Measurements from ENCODE around the gene TIGD3. TPM values are rescaled to one million over a fixed set of nuclear protein-coding genes. Genes with fewer than 3 reads are reported as not detected.

The TIGD3 gene
- total RNA-seq, 1 donor from 2014 or later = 5.3 TPM

DNA sequence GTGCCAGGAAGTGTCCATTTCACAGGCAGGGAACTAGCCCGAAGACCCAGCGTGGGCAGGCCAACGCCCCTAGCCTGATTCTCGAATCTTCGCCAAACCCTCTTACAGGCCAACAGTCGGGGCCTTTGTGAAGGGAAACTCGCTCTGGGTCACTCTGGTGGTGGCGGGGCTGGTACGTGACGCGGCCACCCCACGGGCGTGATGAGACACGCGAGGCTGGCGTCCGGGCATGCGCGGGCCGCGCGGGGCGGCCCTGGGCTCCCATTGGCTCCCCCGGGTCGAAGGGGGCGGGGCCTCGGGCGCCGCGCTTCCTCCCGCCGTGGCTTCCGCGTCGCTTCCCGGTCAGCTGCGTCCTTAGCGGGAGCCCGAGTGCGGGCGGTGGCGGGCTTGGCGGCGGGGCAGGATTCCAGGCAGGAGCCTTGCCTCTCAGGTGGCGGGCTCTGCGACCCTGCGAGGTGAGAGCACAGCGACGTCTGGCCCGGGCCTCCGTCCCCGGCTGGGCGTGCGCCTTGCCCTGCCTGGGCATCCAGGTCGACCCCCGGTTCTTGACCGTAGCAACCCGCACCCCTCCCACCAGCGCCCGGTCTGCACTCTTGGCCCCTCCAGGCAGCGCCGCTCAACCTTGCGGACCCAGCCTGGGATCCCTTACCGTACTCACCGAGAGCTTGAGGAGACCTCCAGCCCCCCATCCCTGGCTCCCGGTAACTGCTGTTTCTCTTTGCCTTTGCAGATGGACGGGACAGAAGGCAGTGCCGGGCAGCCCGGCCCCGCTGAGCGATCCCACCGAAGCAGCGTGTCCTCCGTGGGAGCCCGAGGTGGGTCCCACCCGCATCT lies 32.0 kb downstream of the TIGD3 start, which contains the start of gene FRMD8:
Gene FRMD8, plus strand, starts transcription at position 331 of the 834 bp plus-strand sequence. Its CDS starts 400 bp downstream, at position 731.
- FAIRE-seq (no peak), DNase-seq (ENCODE audit: low spot score in 2 of 2) (peak; percentile 95 to 97)

DNA sequence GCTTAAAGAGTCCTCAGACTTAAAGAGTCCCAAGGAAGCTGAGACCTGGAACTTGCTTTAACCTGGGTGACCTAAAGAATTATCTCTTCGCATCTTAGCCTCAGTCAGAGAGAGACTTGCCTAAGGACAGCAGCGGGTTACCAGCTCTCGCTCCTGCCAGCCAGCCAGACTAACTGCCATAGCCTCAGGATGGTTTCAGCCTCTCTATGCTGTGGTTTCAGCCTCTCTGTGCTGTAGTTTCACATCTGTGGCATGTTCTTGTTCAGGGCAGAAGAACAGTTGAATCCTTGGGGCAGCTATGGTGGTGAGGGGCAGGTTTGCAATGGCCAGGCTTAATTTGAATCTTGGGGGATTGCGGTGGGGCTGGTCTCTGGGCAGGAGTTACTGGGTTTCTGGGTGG lies 34.2 kb downstream of the TIGD3 start:
- no peak for DNase-seq (ENCODE audit: low spot score in 2 of 2)
- FAIRE-seq = no peak

DNA sequence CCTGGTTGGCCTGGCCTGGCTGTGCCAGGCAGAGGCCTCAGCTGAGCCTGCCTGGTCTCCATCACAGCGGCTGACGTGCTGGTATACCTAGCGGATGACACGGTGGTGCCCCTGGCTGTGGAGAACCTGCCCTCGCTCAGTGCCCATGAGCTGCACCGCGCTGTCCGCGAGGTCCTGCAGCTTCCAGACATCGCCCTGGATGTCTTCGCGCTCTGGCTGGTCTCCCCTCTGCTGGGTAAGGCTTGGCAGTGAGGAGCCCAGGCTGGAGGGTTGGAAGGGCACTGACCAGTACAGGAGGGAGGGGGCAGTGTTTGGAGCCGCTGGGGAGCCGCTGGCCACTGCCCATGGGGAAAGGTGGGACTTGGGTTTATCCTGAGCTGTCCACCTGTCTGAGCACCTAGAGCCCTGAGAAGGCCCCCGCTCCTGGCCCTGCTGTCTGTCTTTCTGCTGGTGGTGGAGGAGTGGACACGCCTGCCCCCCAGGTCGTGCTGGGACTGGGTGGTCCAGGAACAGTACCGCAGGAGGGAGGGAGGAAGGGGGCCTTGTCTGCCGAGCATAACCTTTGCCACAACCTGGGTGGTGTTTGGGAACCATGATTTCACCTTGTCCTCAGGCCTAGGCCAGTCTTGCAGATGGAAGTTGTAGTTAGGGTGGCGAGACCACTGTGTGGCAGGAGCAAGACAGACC lies 34.9 kb downstream of the TIGD3 start:
- FAIRE-seq (no peak), DNase-seq (ENCODE audit: low spot score in 2 of 2) (no peak)

DNA sequence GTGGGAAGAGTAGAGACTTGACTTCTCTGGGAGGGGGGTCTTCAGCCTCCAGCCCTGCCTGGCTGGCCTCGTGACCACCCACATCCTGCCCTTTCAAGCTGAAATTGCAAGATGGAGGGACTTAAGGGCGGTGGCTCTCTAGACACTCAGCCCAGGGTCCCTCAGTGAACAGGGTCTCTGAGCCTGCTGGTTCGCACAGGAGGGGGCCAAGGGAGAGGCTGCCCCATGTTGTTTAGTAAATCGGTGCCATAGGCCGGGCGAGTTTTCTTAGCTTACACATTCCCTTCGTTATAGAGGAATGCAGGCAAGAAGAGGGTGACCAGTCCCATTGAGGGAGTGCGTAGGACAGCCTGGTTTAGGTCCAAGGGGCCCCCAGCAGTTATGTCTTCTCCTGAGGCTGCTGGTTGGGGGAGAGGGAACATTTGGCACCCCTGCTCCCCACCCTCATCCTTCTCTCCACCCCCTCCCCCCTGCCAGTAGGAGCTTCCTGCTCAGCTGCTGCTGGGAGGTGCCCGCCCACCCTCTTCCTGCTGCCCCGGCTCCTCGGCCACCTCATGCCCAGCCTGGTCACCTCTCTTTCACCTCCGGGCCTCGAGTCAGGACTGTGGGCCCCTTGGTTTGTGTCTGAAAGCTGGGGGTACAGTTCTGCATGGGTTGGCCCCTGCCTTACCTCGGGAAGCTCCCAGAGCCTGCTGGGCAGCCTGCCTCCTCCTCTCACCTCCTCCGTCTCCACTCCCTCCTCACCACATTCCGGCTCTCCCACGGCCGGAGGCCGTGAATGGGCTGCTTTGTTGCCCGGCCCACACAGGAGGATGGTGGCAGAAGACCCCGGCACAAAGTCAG lies 35.8 kb downstream of the TIGD3 start:
- FAIRE-seq (no peak), DNase-seq (ENCODE audit: low spot score in 2 of 2) (peak in 1 of 2 donors; percentile 62)

DNA sequence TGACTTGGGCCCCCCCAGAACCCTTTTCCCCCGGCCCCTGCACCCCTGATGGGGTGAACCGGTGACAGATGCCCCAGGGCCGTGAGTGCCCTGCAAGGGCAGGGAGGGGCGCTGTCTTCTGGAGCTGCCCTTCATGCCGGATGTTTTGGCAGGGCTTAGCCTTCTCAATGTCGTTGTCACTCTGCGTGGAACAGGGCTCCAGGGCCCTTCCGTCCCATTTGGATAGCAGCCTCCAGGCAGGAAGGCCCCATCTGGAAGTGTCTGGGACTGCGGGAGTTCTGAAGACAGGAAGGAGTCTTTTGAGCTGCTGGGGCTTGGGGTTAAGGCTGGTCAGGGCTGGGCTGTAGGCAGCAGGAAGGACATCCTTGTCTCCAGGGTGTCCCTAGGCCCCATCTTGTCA lies 36.4 kb downstream of the TIGD3 start:
- DNase-seq (ENCODE audit: low spot score in 2 of 2) (peak in 1 of 2 donors; percentile 51), FAIRE-seq (no peak)

DNA sequence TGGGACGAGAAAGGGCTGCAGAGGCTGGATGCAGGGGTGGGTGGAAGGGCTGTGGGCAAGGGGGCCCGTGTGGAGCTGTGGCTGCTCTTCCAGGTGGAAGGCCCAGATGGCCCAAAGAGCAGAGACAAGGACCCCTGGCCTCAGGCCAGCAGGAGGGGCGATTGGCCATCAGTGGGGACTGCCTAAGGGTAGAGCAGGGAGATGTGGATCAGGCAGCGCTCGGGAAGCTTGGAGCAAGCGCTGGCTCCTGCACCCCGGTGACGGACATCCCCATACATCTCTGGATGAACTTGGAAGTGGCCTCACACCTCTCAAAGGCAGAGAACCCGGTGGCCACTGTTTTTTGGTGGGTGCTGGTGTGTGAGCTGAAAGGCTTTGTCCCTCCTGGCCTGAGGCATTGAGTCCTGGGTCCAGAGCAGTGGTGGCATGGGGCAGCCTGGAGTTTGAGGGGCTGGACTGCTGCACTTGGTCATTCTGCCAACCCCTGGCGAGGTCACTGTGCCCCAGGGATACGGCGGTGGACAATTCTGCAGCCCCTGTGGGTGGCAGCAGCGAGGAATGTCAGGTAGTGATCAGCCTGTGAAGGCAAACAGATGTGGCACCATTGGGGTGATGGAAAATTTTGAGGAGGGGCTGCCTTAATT lies 37.8 kb downstream of the TIGD3 start:
- FAIRE-seq = no peak
- DNase-seq (ENCODE audit: low spot score in 2 of 2) = no peak

DNA sequence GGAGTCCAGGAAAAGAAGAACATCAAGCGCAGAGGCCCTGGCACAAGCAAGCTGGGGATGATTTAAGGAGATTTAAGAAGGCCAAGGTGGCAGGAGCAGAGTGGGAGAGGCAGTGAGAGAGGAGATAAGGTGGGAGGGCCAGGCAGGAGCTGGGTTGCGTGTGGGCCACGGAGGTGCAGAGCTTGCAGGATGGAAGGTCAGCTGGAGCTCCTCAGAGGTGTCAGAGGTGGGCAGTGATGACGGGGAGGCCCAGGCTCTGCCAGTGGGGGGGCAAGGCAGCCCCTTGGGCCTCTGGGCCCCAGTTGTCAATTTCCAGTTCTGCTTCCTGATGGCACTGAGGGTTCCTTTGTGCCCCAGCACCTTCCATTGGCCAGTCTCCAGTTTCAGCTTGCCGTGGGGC lies 38.3 kb downstream of the TIGD3 start:
- no peak for FAIRE-seq
- DNase-seq (ENCODE audit: low spot score in 2 of 2) = peak in 1 of 2 donors; percentile 6

DNA sequence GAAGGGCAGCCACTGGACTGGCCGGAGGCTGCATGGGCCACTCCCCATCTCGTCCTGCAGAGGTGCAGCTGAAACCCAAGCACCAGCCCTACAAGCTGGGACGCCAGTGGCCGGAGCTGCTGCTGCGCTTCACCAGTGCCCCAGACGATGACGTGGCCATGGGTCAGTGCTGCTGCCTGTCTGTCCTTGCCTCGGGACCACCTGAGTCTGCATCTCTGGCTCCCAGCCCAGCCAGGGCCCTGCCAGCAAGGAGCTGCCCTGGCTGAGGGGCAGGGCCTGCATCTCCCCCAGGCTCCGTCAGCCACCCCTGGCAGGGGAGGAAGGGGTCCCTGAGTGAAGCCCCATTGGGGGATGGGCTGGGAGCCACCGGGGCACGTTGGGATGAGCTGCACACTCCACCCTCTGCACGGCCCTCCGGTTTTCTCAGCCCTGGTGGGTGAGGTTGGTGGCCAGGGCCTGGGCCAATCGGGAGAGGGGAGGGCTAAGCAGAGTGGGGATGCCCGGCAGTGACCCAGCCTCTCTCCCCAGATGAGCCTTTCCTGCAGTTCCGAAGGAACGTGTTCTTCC lies 39.0 kb downstream of the TIGD3 start:
- FAIRE-seq (no peak), DNase-seq (ENCODE audit: low spot score in 2 of 2) (peak in 1 of 2 donors; percentile 8)

DNA sequence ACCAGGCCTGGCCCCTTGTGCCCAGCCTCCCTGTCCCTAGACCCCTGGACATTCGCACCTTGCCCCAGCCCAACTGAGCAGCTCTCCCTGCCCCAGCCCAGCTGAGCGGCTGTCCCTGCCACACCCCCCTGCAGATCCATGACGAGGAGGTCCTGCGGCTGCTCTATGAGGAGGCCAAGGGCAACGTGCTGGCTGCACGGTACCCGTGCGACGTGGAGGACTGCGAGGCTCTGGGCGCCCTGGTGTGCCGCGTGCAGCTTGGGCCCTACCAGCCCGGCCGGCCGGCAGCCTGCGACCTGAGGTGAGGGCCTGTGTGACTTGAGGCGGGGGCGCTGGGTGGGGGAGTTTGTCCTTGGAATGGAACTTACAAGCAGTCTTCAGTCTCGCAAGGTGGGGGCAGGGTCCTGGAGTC lies 39.6 kb downstream of the TIGD3 start:
- DNase-seq (ENCODE audit: low spot score in 2 of 2) (no peak), FAIRE-seq (no peak)

DNA sequence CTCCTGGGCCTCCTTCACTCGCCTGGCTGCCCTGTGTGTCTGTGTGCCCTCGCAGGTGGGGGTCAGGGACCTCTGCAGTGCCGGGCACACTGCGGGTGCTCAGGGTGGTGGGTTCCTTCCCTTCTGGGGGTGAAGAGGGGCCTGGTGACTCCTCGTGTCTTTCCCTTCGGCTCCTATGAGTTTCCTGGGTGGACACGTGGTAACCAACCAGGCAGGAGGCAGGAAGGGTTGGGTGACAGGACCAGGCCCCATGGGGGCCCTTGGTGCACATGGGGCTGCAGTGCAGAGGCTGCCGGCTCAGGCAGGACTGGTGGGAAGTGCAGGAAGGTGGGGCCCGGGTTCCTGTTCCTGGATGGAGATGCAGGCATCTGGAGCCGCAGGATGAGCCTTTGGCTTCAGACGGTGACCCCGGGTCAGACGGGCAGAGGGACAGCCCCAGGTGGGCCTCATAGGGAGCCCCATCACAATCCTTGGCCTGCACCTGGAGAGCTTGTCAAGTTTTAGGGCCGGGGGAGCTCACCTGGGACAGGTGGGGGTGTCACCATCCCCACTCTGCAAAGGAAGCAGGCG lies 41.5 kb downstream of the TIGD3 start:
- FAIRE-seq (no peak), DNase-seq (ENCODE audit: low spot score in 2 of 2) (peak in 1 of 2 donors; percentile 9)

DNA sequence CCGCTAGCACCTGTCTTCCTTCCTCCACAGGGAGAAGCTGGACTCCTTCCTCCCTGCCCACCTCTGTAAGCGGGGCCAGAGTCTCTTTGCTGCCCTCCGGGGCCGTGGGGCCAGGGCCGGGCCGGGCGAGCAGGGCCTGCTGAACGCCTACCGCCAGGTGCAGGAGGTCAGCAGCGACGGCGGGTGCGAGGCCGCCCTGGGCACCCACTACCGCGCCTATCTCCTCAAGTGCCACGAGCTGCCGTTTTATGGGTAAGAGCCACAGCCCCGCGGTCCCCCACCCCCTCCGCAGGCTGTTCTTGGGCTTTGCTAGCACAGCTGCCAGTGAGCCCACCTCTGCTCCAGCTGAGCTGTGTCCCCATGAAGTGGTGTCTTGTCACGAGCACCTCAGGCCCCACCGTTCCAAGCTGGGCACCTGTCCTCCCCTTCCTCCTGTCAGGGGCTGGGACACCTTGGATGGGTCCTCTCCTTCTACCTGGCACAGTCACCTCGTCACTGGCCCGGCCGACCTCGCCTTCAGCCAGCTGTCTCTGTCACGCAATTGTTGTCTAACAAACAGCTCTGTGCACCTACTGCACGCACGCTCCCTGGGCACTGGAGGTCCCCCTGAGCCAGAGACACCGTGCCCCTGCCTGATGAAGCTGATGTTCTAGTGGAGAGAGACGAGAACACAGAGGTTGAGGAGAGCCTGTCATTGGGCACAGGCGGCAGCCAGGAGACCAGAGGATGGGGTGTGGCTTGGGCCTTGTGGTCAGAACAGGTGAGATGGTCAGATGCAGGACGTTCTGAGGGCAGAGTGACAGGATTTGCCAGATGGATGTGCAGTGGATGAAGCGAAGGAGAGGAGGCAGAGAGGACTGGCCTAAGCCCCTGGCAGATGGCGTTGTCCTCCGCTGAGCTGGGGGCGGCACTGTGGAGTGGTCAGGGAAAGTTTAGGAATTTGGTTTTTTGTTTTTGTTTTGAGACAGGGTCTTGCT lies 42.5 kb downstream of the TIGD3 start:
- peak in 1 of 2 donors; percentile 5 for DNase-seq (ENCODE audit: low spot score in 2 of 2)
- FAIRE-seq = no peak

DNA sequence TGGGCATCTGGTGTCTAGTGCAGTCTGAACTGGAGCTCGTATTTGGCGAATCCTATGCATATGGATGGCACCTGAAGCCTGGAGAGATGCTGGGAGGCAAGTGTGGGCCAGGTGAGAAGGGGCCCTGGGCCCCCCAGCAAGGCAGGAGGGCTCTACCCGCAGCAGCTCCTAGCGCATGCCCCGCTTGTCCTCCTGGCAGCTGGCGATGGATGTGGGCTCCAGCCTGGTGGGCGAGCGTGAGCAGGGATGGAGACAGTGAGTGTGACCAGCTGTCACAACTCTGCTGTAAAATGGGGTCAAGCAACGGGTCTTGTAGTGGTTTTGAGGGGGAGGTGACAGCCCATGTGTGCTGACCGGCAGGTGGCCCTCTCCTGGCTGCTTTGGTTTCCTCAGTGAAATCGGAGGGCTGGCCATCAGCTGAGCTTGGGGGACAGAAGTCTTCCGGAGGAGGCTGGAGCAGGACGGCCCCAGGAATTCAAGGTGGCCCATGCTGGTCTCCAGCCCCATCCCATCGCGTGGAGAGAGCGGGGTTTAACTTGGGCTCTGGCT lies 43.9 kb downstream of the TIGD3 start:
- no peak for FAIRE-seq

DNA sequence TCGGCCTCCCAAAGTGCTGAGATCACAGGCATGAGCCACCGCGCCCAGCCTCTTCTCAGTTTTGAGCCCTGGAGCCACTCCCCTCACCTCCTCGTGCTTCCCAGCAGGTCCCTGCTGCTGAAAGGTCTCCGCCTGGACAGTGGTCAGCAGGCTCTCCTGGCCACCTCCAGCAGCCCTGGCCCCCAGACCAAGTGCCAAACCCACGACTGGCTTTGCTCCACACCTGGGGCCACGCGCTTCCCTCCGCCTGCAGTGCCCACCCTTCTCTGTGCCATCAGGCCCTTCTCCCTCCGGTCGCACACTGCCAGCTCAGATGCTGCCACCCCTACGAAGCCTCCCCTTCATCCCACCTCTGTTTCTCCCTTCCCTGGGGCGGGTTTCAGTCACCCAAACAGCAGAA lies 44.7 kb downstream of the TIGD3 start:
- no peak for DNase-seq (ENCODE audit: low spot score in 2 of 2)
- no peak for FAIRE-seq

More for the DNA sequence above, 43.9 kb downstream of the TIGD3 start:
- peak in 1 of 2 donors; percentile 22 for DNase-seq (ENCODE audit: low spot score in 2 of 2)

DNA sequence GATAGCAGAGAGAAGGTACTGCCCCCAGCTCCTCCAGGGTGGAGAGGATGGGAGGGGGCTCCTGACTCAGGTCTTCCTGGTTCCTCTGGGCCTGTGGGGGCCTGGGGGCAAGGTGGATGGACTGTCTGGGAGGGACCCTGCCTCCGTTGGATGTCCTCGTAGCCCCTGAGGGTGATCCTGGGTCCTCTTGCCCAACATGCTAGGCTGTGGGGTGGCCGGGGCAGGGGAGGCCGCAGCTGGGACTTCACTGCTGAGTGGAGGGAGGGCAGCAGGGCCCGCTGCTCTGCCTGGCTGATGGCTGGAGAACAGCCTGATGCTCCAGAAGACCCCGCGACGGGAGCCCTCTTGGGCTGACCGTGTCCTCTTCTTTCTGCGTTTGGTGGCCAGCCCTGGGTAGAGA lies 45.3 kb downstream of the TIGD3 start:
- no peak for DNase-seq (ENCODE audit: low spot score in 2 of 2)
- FAIRE-seq = no peak

DNA sequence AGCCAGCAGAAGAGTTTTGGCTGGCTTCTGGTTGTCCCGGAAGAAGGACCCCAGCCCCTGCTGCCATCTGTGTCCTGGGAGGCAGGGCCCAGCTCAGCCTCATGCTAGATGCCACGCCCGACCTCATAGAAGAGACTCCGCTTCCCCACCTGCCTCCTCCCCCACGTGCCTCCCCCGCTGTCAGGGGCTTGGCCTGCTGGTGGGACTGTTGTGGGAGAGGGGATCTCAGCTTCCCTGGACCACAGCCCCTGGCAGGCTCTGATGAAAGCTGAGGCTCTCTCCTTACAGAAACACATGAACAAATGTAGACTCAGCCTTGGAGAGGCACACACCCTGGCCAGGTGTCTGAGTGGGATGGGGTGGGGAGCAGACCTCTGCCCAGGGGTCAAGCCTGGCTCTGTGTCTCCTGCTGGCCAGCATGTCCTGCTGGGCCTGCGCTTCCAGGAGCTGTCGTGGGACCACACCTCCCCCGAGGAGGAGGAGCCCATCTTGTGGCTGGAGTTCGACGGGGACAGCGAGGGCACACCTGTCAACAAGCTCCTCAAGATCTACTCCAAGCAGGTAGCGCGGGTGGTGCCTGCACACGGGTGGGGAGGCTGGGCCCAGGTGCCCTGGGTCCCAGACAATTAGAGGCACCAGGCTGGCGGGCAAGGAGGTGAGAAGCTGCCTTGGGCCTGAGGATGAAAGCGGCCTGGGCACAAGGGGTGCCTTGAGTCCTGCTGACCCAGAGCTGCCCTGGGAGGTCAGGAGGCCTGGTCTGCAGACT lies 45.9 kb downstream of the TIGD3 start:
- no peak for DNase-seq (ENCODE audit: low spot score in 2 of 2)
- FAIRE-seq = no peak

DNA sequence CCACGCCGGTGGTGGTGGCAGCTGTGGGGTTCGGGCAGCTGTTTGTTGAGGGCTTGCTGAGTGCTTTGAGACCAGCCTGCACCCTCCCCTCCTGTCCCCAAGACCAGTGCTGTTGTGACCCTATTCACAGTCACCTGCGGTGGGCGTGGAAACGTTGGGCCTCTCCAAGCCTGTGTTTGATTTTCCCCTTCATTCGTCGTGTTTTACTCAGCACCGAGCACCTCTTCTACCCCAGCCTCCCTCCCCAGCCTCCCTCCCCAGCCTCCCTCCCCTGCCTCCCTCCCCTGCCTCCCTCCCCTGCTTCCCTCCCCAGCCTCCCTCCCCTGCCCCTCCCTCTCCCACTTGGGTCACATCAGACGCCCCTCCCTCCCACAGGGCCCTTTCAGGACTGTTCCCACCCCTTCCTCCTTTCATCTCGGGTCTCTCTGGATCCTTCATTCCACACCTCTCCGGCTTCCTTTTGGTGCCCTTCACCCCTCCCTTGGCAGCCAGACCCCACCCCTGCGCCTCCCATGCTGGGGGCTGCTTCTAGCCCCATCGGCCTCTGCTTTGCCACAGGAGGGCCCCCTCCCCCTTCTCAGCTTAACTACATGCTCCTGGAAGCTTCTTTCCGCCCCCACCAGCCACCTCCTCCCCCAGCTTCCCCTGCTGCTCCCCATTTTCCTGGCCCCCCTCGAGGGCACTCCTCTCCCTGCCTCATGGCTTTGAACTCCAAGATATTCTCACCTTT lies 46.7 kb downstream of the TIGD3 start:
- FAIRE-seq (no peak), DNase-seq (ENCODE audit: low spot score in 2 of 2) (no peak)

DNA sequence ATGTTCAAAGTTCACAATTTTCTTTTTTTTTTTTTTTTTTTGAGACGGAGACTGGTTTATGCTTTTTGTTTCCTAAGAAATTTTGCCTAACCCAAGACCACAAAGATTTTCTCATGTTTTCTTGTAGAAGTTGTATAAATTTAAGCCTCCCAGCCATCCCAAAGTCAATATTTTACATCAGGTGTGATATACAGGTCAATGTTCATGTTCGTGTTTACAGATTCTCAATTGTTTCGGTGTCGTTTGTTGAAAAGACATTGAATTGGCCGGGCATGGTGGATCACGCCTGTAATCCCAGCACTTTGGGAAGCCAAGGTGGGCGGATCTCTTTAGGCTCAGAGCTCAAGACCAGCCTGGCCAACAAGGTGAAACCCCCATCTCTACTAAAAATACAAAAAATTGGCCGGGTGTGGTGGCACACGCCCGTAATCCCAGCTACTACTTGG lies 47.3 kb downstream of the TIGD3 start:
- no peak for DNase-seq (ENCODE audit: low spot score in 2 of 2)
- FAIRE-seq = no peak
